SIG-M5 (cell line): ENCODE results near the gene COLQ.
"Not testable (repeated sequence)": the region's sequence is repeated elsewhere in the genome, so short reads cannot be mapped to it uniquely, and the experiment has no call there.

Experiments used
- DNase-seq: peaks from one replicate; lab custom pipeline; 2025; lab: John Stamatoyannopoulos, UW

Gene COLQ

GRCh38 chr3:15490158-15490557 is 31.3 kb downstream of the COLQ start:
- DNase-seq: no peak

GRCh38 chr3:15488002-15488401 is 33.5 kb downstream of the COLQ start:
- DNase-seq: no peak

- DNase-seq: no peak
Observed at GRCh38 chr3:15486979-15487378, 34.5 kb downstream of the COLQ start.

GRCh38 chr3:15486020-15486419 is 35.5 kb downstream of the COLQ start:
- DNase-seq: no peak

GRCh38 chr3:15484551-15484950 is 37.0 kb downstream of the COLQ start:
- DNase-seq: not testable (repeated sequence)

GRCh38 chr3:15479400-15480224 is 41.9 kb downstream of the COLQ start:
- no peak for DNase-seq

GRCh38 chr3:15478640-15478979 is 42.9 kb downstream of the COLQ start:
- DNase-seq: no peak

- no peak for DNase-seq
Observed at GRCh38 chr3:15477951-15478639, 43.4 kb downstream of the COLQ start.

- no peak for DNase-seq
Observed at GRCh38 chr3:15476378-15476777, 45.1 kb downstream of the COLQ start.

- DNase-seq: no peak
Observed at GRCh38 chr3:15475161-15475560, 46.3 kb downstream of the COLQ start.

- no peak for DNase-seq
Observed at GRCh38 chr3:15471861-15472260, 49.6 kb downstream of the COLQ start.

- no peak for DNase-seq
Observed at GRCh38 chr3:15470849-15471248, 50.7 kb downstream of the COLQ start.

- no peak for DNase-seq
Observed at GRCh38 chr3:15470261-15470660, 51.2 kb downstream of the COLQ start.

- DNase-seq: no peak
Observed at GRCh38 chr3:15467227-15468181, 54.0 kb downstream of the COLQ start.

- no peak for DNase-seq
Observed at GRCh38 chr3:15465876-15466585, 55.5 kb downstream of the COLQ start.

- no peak for DNase-seq
Observed at GRCh38 chr3:15462451-15462850, 59.1 kb downstream of the COLQ start.

- DNase-seq: no peak
Observed at GRCh38 chr3:15460891-15461531, 60.5 kb downstream of the COLQ start.

- no peak for DNase-seq
Observed at GRCh38 chr3:15458212-15458780, 63.2 kb downstream of the COLQ start.

GRCh38 chr3:15456915-15457314 is 64.6 kb downstream of the COLQ start:
- DNase-seq: not testable (repeated sequence)

- DNase-seq: no peak
Observed at GRCh38 chr3:15456321-15456720, 65.2 kb downstream of the COLQ start.

- no peak for DNase-seq
Observed at GRCh38 chr3:15455756-15456155, 65.8 kb downstream of the COLQ start.
